Motor neuron (in vitro differentiated cells): Measurements from ENCODE around the gene PGF. TPM values are rescaled to one million over a fixed set of nuclear protein-coding genes. Genes with fewer than 3 reads are reported as not detected.

ENCODE experiments used
- ATAC-seq, 8 experiments: fragments of 200-7000 bp; cut with Tn5 transposase; replicated peaks in 6 of 8; 2 replicates each; pipeline ENCODE4 v1.8.0; 2021; ENCODE audit warnings: mild to moderate bottlenecking in 8 of 8, moderate library complexity in 8 of 8
- H3K27ac ChIP-seq, 2 donors: fragments of 250-450 bp; sonication (Bioruptor Pico); 2 replicates each; pipeline ENCODE4 v1.9.0; 2021; ENCODE audit warnings: antibody characterized with exemption in 2 of 2, mild to moderate bottlenecking in 2 of 2, moderate library complexity in 1 of 2
- H3K4me1 ChIP-seq, 2 donors: fragments of 250-450 bp; sonication (Bioruptor Pico); replicated peaks in 1 of 2; 2 replicates each; pipeline ENCODE4 v1.6.1; 2021; ENCODE audit warnings: antibody characterized with exemption in 2 of 2, mild to moderate bottlenecking in 2 of 2, moderate library complexity in 1 of 2
- H3K4me3 ChIP-seq, 5 donors: fragments of 250-450 bp; sonication (Bioruptor Pico); 2 replicates each; pipeline ENCODE4 v1.9.0; 2021; ENCODE audit warnings: antibody characterized with exemption in 5 of 5, mild to moderate bottlenecking in 5 of 5, moderate library complexity in 4 of 5
- WGBS, 10 experiments: fragments of 450-650 bp; shearing (Covaris generic); methylation state at CpG; one replicate each; pipeline ENCODE4 v1.0.0; 2022; 5-methylcytosine and 5-hydroxymethylcytosine counted together
- in situ Hi-C, 9 experiments: fragments of 400-800 bp; cut with MboI; loops; one replicate each; pipeline ENCODE4 v1.15.0; 2021; ENCODE audit warnings: low sequenced_read_pairs in 9 of 9, low pct_unique_long_range_greater_than_20kb in 2 of 9; ENCODE audit not compliant: unreplicated experiment in 9 of 9
- total RNA-seq, 8 experiments: library from RNA; unstranded; fragments of 300-600 nt; gene quantifications; 2 replicates each; pipeline versions ENCODE4 v1.2.3 to v1.2.4, GENCODE V29; 2022

PGF gene
- total RNA-seq, 8 experiments from 2014 or later: 0.31 to 36.6 (median 3.2) TPM

DNA sequence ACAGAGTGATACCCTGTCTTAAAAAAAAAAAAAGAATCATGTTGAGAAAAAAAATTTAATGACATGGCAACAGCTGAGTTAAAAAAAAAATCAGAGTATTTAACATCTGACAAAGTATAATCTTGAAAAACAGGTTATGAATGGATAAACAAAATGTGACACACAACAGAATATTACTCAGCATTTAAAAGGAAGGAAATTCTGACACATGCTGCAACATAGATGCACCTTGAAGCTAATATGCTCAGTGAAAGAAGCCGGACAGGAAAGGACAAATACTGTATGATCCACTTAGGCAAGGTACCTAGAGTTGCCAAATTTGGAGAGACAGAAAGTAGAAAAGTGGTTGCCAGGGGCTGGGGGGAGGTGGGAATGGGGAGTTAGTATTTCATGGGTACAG lies 27.9 kb upstream of the PGF start:
- no peak overlapping the region for H3K27ac ChIP-seq
- H3K4me3 ChIP-seq: no peak overlapping the region
- ATAC-seq: no peak
- WGBS, 10 experiments: 82 to 100% (median 100%) methylated on average over 1 of the region's 1 CpG; no CpG with 5 or more reads in 3 of the 10 experiments
- in situ Hi-C loops: no loop called here
- peaks cover 23 to 29% of the 10 kb centered on the region in 2 donors for H3K4me1 ChIP-seq

GRCh38 chr14:74982661-74983060 lies 27.3 kb upstream of the PGF start:
- ATAC-seq: no peak
- in situ Hi-C loops: no loop called here
- 63 to 100% (median 92%) methylated on average over 1 to 4 of the region's 4 CpGs; no CpG with 5 or more reads in 3 of the 10 experiments for WGBS, 10 experiments
- Histone ChIP-seq H3K4me1 (peaks cover 30 to 36% of the 10 kb centered on the region in 2 donors), H3K4me3 (no peak overlapping the region), H3K27ac (no peak overlapping the region)

DNA sequence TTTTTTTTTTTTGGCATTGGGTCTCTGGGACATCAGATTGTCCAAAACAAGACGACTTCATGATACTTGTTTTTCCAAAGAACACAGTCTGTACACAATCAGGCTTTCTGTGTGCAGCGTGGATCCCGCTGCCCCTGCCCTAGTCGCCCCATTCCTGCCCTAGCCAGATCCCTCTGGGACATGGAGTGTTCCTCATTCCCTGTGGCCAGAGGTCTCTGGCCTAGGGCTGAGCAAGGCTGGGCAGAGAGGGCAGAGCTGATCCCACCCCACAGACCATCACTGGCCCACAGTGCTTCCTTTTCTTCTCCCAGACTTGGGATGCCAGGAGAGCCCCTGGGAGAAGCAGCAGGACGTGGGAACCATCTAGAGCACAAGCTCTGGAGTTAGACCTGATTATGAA lies 26.4 kb upstream of the PGF start:
- no peak overlapping the region for H3K4me3 ChIP-seq
- 81 to 100% (median 91%) methylated on average over 1 to 3 of the region's 5 CpGs; no CpG with 5 or more reads in 6 of the 10 experiments for WGBS, 10 experiments
- peaks cover 33 to 42% of the 10 kb centered on the region in 2 donors for H3K4me1 ChIP-seq
- in situ Hi-C loops: no loop called here
- ATAC-seq: no peak
- no peak overlapping the region for H3K27ac ChIP-seq

DNA sequence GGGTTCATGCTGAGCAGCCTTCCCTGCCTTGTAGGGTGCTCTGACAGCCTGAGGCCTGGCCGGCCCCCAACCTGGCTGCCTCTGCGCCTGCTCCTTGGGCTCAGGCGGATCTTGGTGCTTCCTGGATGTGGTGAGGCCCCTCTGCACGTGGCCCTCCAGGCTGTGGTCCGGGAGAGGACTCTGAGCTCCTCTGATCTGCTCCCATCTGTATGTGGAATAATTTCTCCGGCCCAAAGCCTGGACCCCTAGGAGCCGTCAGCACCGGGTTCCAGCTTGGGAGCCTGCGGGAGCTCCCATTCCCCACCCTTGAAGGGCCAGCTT lies 26.0 kb upstream of the PGF start:
- WGBS, 10 experiments: 80 to 100% (median 100%) methylated on average over 1 to 4 of the region's 9 CpGs; no CpG with 5 or more reads in 4 of the 10 experiments
- Histone ChIP-seq H3K4me3 (no peak overlapping the region), H3K4me1 (peaks cover 33 to 46% of the 10 kb centered on the region in 2 donors), H3K27ac (no peak overlapping the region)
- in situ Hi-C loops: no loop called here
- ATAC-seq: no peak

- in situ Hi-C loops: no loop called here
- Histone ChIP-seq H3K4me1 (peaks cover 33 to 50% of the 10 kb centered on the region in 2 donors), H3K4me3 (no peak overlapping the region), H3K27ac (peak overlapping the region; percentile 53 to 62)
- ATAC-seq: peak in 7 of 8 experiments; percentile 9 to 92 (median 83)
- 40 to 100% (median 84%) methylated on average over 1 to 6 of the region's 35 CpGs; no CpG with 5 or more reads in 7 of the 10 experiments for WGBS, 10 experiments
These were observed 25.5 kb upstream of the PGF start for GRCh38 chr14:74980731-74981461.

DNA sequence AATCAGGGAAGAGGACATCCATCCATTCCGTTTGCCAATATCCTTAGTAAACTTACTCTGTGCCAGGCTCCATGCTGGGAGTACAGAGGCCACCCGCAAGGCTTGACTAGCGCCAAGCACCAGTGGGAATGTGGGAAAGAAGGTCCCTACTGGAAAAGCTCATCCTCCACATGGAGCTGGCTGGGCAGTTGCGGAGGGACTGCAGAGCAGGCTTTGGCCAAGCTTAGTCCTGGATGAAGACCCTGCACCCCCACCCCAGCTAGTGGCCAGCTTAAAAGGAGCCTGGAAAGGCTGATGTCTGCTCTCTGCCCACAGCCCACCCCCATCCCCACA lies 25.0 kb upstream of the PGF start:
- H3K4me3 ChIP-seq: no peak overlapping the region
- 90 to 100% methylated on average over 2 of the region's 4 CpGs; no CpG with 5 or more reads in 8 of the 10 experiments for WGBS, 10 experiments
- peak overlapping the region; percentile 53 to 62 for H3K27ac ChIP-seq
- H3K4me1 ChIP-seq: peaks cover 33 to 55% of the 10 kb centered on the region in 2 donors
- in situ Hi-C loops: no loop called here
- no peak for ATAC-seq

DNA sequence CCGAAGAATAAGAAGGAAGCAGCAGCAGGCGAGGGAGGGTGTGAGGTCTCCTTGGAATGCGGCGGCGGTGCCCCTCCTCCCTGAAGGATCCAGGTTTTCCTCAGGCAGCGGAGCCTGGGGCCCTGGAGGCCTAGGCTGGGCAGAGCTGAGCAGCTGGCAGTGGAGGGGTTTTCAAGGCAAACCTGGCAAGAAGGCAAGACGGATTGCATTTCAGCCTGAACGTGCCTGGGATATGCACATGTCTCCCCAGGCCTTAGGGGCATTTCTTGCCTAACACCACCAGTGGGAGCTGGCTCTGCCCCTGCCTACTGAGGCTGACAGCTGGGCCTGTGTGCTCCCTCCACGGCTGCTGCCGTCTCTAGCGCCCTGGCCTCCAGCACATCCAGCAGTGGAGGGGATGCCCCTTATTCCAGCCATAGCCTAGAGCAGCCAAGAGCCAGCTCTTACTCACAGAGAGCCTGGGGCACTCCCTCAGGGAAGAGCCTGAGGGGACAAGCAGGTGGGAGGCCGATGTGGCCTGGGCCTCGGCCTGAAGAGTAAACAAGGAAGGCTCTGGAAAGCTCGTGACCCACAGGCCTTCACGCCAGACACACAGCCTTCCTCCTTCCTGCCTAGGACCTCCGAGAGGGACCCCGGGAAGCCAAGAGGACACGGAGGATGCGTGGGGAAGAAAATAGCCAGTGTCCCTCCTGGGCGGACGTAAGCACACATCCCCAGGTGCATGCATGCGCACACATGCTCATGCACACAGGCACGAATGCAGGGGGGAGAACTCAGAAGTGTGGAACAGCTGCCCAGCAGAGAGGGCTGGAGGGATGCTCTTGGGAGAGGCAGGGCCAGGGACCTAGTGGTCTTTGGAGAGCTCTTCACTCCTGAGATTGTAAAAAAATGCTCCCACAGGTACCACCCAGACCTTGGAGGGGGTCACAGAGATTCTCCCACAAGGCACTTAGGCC lies 24.3 kb upstream of the PGF start:
- Histone ChIP-seq H3K27ac (peak overlapping the region; percentile 42 to 62), H3K4me3 (no peak overlapping the region), H3K4me1 (peaks cover 34 to 61% of the 10 kb centered on the region in 2 donors)
- in situ Hi-C loops: no loop called here
- 40 to 69% (median 60%) methylated on average over 1 to 3 of the region's 23 CpGs; no CpG with 5 or more reads in 7 of the 10 experiments for WGBS, 10 experiments
- peak; percentile 58 to 99 (median 74) for ATAC-seq

DNA sequence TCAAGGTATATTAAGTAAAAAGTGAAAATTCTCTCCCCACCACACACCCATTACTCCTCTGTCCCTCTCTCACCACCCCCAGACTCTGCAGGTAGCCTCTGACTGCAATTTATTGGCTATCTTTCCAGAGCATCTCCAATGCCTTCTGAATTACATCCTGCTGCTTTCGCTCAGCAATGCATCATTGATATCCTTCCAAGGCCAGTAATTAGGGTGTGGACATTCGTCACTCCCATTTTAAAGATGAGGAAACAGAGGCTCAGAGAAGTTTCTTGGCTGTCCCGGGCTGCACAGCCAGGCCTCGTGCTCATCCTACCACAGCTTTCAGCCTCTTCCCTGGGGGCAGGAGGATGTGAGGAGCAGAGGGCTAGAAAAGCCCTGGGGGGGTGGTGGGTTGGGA lies 23.6 kb upstream of the PGF start:
- in situ Hi-C loops: no loop called here
- ATAC-seq: peak in 2 of 8 experiments; percentile 12 to 13
- 14 to 100% (median 81%) methylated on average over 1 to 4 of the region's 4 CpGs; no CpG with 5 or more reads in 5 of the 10 experiments for WGBS, 10 experiments
- Histone ChIP-seq H3K4me3 (no peak overlapping the region), H3K27ac (no peak overlapping the region), H3K4me1 (peaks cover 41 to 68% of the 10 kb centered on the region in 2 donors)

GRCh38 chr14:74978416-74978947 lies 23.1 kb upstream of the PGF start:
- peaks cover 41 to 74% of the 10 kb centered on the region in 2 donors for H3K4me1 ChIP-seq
- H3K27ac ChIP-seq: peak overlapping the region in 1 of 2 donors; percentile 56

GRCh38 chr14:74977901-74978385 lies 22.5 kb upstream of the PGF start:
- H3K27ac ChIP-seq: peak overlapping the region in 1 of 2 donors; percentile 56
- no peak for ATAC-seq
- 40 to 73% (median 40%) methylated on average over 1 to 2 of the region's 6 CpGs; no CpG with 5 or more reads in 7 of the 10 experiments for WGBS, 10 experiments
- peaks cover 41 to 75% of the 10 kb centered on the region in 2 donors for H3K4me1 ChIP-seq
- H3K4me3 ChIP-seq: no peak overlapping the region
- in situ Hi-C loops: no loop called here

More at GRCh38 chr14:74978416-74978947, 23.1 kb upstream of the PGF start:
- no peak overlapping the region for H3K4me3 ChIP-seq
- in situ Hi-C loops: no loop called here
- 20 to 100% (median 64%) methylated on average over 1 to 5 of the region's 11 CpGs; no CpG with 5 or more reads in 3 of the 10 experiments for WGBS, 10 experiments
- peak in 1 of 8 experiments; percentile 9 for ATAC-seq

GRCh38 chr14:74977164-74977900 lies 21.9 kb upstream of the PGF start:
- WGBS, 10 experiments: 26 to 100% (median 70%) methylated on average over 1 to 3 of the region's 12 CpGs; no CpG with 5 or more reads in 6 of the 10 experiments
- in situ Hi-C loops: no loop called here

More at GRCh38 chr14:74977164-74977900, 21.9 kb upstream of the PGF start:
- H3K4me3 ChIP-seq: no peak overlapping the region
- no peak overlapping the region for H3K27ac ChIP-seq
- H3K4me1 ChIP-seq: peaks cover 41 to 75% of the 10 kb centered on the region in 2 donors
- ATAC-seq: no peak
